Smooth muscle cell (in vitro differentiated cells): ENCODE results near the gene KCNS3. TPM values are rescaled to one million over a fixed set of nuclear protein-coding genes. Genes with fewer than 3 reads are reported as not detected.
A peak's percentile ranks its signal among the peaks of the same experiment; 100 is the strongest.

Experiments
- DNase-seq: peaks from one replicate; lab custom pipeline; 2025; ENCODE audit not compliant: unreplicated experiment; lab: John Stamatoyannopoulos, UW
- H2AFZ ChIP-seq: fragments of 200-600 bp; sonication (generic); 2 replicates; pipeline ENCODE4 v1.6.0; 2016; ENCODE audit warnings: antibody characterized with exemption, low read depth, mild to moderate bottlenecking
- H3F3A ChIP-seq: fragments of 200-600 bp; sonication (generic); 2 replicates; pipeline ENCODE4 v1.6.0; 2017; ENCODE audit warnings: antibody characterized with exemption, low read depth
- H3K27ac ChIP-seq: fragments of 200-600 bp; sonication (generic); 2 replicates; pipeline ENCODE4 v1.5.1; 2016; ENCODE audit warnings: low read depth, mild to moderate bottlenecking
- H3K27me3 ChIP-seq: fragments of 200-600 bp; sonication (generic); 2 replicates; pipeline ENCODE4 v1.6.1; 2016; ENCODE audit warnings: low read depth, mild to moderate bottlenecking
- H3K36me3 ChIP-seq: fragments of 200-600 bp; sonication (generic); 2 replicates; pipeline ENCODE4 v1.5.1; 2016; ENCODE audit warnings: low read depth
- H3K4me1 ChIP-seq: fragments of 200-600 bp; sonication (generic); 2 replicates; pipeline ENCODE4 v1.5.1; 2016; ENCODE audit warnings: low read depth
- H3K4me2 ChIP-seq: fragments of 200-600 bp; sonication (generic); 2 replicates; pipeline ENCODE4 v1.6.0; 2016; ENCODE audit warnings: mild to moderate bottlenecking
- H3K4me3 ChIP-seq: fragments of 200-600 bp; sonication (generic); 2 replicates; pipeline ENCODE4 v1.5.1; 2016; ENCODE audit warnings: mild to moderate bottlenecking
- H3K79me2 ChIP-seq: fragments of 200-600 bp; sonication (generic); 2 replicates; pipeline ENCODE4 v1.6.0; 2016; ENCODE audit warnings: low read depth, mild to moderate bottlenecking
- H3K9ac ChIP-seq: fragments of 200-600 bp; sonication (generic); 2 replicates; pipeline ENCODE4 v1.6.0; 2016; ENCODE audit warnings: low read depth
- H3K9me3 ChIP-seq: fragments of 200-600 bp; sonication (generic); replicated peaks from 2 replicates; pipeline ENCODE4 v1.5.1; 2016; ENCODE audit warnings: low read depth
- H4K20me1 ChIP-seq: fragments of 200-600 bp; sonication (generic); 2 replicates; pipeline ENCODE4 v1.6.0; 2016; ENCODE audit warnings: low read depth
- WGBS: methylation state at CpG from one replicate; pipeline ENCODE4 v1.1.7; 2016; ENCODE audit warnings: low lambda C conversion rate; 5-methylcytosine and 5-hydroxymethylcytosine counted together
- polyA plus RNA-seq: library from polyadenylated mRNA; unstranded; fragments of >200 nt; fragmentation: Nextera tagmentation; extraction: Ambion mirVana; gene quantifications from 2 replicates; pipeline ENCODE4 v1.2.1, GENCODE V29; 2016
- total RNA-seq: library from RNA; depleted of rRNA; stranded (reverse); fragments of >200 nt; gene quantifications from 2 replicates; pipeline ENCODE4 v1.2.3, GENCODE V29; 2014
- TF ChIP-seq, protein P1 (sequence below): fragments of 200-600 bp; sonication (generic); IDR thresholded peaks from 2 replicates; pipeline ENCODE4 v1.5.1; 2017; ENCODE audit warnings: borderline replicate concordance, mild to moderate bottlenecking, antibody characterized with exemption; ENCODE audit not compliant: insufficient read depth, poor library complexity, severe bottlenecking

Gene KCNS3
- total and polyA plus RNA-seq, 2 experiments from 2014 or later, result 31.0 to 48.2 TPM

GRCh38 chr2:17930773-17931172 is 52.3 kb downstream of the KCNS3 start:
- H3K27ac ChIP-seq, result no peak overlapping the region
- 92% methylated on average over 4 of the region's 4 CpGs for WGBS
- H3K4me2 ChIP-seq, result no peak overlapping the region

DNA sequence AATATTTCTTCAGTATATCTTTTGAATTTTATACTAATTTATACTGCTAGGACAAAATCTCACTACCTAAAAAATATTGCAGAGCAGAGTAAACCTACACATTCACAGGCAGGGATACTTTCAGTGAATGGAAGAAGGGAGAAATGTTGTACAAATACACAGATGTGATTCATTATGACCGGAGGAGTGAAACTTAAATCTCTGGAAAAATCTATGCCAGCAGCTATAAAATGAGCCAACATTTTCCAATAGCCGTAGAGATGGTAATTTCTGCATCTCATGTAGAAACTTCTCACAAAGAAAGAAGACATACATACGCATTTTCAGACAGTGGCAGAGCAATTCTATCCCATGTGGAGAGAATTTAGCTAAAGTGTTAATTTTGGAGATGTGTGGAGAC is 54.8 kb downstream of the KCNS3 start:
- Histone ChIP-seq H3K4me1 (no peaks in the 10 kb centered on the region), H3F3A (no peaks in the 10 kb centered on the region), H3K4me2 (no peak overlapping the region), H3K9me3 (no peaks in the 10 kb centered on the region), H4K20me1 (no peaks in the 10 kb centered on the region), H3K36me3 (no peaks in the 10 kb centered on the region), H3K27ac (no peak overlapping the region), H2AFZ (no peak overlapping the region), H3K4me3 (no peak overlapping the region), H3K27me3 (no peaks in the 10 kb centered on the region), H3K79me2 (no peaks in the 10 kb centered on the region), H3K9ac (no peak overlapping the region)
- DNase-seq, result no peak
- WGBS, result 78% methylated on average over 3 of the region's 3 CpGs
- TF ChIP-seq, protein P1, sequence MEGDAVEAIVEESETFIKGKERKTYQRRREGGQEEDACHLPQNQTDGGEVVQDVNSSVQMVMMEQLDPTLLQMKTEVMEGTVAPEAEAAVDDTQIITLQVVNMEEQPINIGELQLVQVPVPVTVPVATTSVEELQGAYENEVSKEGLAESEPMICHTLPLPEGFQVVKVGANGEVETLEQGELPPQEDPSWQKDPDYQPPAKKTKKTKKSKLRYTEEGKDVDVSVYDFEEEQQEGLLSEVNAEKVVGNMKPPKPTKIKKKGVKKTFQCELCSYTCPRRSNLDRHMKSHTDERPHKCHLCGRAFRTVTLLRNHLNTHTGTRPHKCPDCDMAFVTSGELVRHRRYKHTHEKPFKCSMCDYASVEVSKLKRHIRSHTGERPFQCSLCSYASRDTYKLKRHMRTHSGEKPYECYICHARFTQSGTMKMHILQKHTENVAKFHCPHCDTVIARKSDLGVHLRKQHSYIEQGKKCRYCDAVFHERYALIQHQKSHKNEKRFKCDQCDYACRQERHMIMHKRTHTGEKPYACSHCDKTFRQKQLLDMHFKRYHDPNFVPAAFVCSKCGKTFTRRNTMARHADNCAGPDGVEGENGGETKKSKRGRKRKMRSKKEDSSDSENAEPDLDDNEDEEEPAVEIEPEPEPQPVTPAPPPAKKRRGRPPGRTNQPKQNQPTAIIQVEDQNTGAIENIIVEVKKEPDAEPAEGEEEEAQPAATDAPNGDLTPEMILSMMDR, result no peak

More at GRCh38 chr2:17930773-17931172, 52.3 kb downstream of the KCNS3 start:
- Histone ChIP-seq H3K79me2 (no peaks in the 10 kb centered on the region), H3K9ac (no peak overlapping the region), H3K36me3 (no peaks in the 10 kb centered on the region), H3K4me1 (no peaks in the 10 kb centered on the region), H3K9me3 (no peaks in the 10 kb centered on the region), H3K27me3 (no peaks in the 10 kb centered on the region), H4K20me1 (no peaks in the 10 kb centered on the region), H2AFZ (no peak overlapping the region), H3F3A (no peaks in the 10 kb centered on the region), H3K4me3 (no peak overlapping the region)
- TF ChIP-seq, protein P1, result no peak
- DNase-seq, result no peak

DNA sequence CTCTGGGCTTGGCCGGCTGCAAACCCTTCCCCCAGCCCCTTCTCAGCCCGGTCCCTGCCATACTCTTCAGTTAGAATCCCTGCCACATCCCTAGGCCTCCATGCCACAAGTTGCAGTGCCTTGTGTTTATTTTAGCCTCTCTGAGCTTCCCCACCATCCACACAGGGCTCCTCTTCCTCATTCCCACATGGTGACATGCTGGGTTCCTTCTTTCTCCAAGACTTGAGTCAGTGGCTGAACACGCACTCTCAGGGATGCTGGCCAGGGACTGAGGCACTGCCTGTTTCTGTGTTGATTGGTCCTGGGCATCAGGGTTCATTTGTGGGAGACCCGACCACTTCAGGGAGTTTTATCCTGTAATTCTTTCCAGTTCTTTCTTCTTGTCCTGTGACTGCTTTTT is 56.3 kb downstream of the KCNS3 start:
- H3K4me1 ChIP-seq, result no peaks in the 10 kb centered on the region
- H3K27ac ChIP-seq, result peak overlapping the region; percentile 37
- TF ChIP-seq, protein P1, result no peak
- H3K4me3 ChIP-seq, result no peak overlapping the region
- H3K9ac ChIP-seq, result no peak overlapping the region
- H3F3A ChIP-seq, result no peaks in the 10 kb centered on the region
- H3K4me2 ChIP-seq, result no peak overlapping the region
- no peaks in the 10 kb centered on the region for H3K79me2 ChIP-seq
- WGBS, result 71% methylated on average over 4 of the region's 4 CpGs
- H2AFZ ChIP-seq, result no peak overlapping the region
- DNase-seq, result no peak
- no peaks in the 10 kb centered on the region for H4K20me1 ChIP-seq
- no peaks in the 10 kb centered on the region for H3K36me3 ChIP-seq
- no peaks in the 10 kb centered on the region for H3K9me3 ChIP-seq
- no peaks in the 10 kb centered on the region for H3K27me3 ChIP-seq

DNA sequence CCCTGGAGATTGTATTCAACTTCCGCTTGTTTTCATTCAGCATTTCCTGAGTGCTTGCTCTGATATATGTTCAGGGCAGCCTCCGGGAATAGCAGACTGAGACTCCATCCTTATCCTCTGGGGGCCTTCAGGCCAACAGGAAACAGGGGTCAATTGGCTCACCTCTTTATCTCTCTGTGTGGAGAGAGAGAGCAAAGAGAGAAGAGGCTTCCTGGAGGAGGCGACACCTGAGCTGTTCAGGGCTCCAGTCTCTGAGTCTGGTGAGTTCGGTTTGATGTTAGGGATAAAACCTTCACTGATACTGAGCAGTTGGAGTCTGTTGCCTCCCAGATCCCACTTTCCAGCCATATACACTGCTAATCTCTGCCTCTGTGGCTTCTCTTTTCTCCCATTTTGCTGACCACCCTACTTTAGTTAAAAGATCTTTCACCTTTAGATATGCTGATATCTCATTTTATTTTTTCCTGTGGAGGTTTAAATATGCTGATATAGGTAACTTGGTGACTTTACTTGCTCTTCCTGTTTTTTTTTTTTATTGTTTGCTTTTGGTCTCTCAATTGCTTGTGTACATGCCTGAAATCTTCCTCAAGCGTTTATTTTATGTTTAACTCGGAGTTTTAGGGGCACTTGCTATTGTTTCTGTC is 56.9 kb downstream of the KCNS3 start:
- Histone ChIP-seq H3K27me3 (no peaks in the 10 kb centered on the region), H3K36me3 (no peaks in the 10 kb centered on the region), H2AFZ (no peak overlapping the region), H3K9me3 (no peaks in the 10 kb centered on the region), H3K79me2 (no peaks in the 10 kb centered on the region), H3K4me2 (no peak overlapping the region), H3K9ac (no peak overlapping the region), H3K4me3 (no peak overlapping the region), H4K20me1 (no peaks in the 10 kb centered on the region), H3K27ac (no peak overlapping the region), H3F3A (no peaks in the 10 kb centered on the region), H3K4me1 (no peaks in the 10 kb centered on the region)
- DNase-seq, result no peak
- WGBS, result 79% methylated on average over 6 of the region's 6 CpGs
- TF ChIP-seq, protein P1, result no peak
